ENCODE data around the gene MED22. TPM values are rescaled to one million over a fixed set of nuclear protein-coding genes. Genes with fewer than 3 reads are reported as not detected.

MED22 gene
- total RNA-seq, 1 experiment from 2014 or later = 32.6 TPM

- H3K4me1 Mint-ChIP-seq (ENCODE audit: insufficient read depth, unreplicated experiment) = peaks cover 34% of the 10 kb centered on the region
- H3K27ac Mint-ChIP-seq (ENCODE audit: low read depth, unreplicated experiment) = peak overlapping the region; percentile 70
- H3K9me3 Mint-ChIP-seq (ENCODE audit: unreplicated experiment) = no peaks in the 10 kb centered on the region
- TF ChIP-seq CTCF (IDR thresholded peaks at IDR 0.05; ENCODE audit: unreplicated experiment) = no peak
- POLR2A ChIA-PET = interaction anchor here (1.0 to 6.4 kb wide), 3 partner anchors 14 to 21 kb away, joined by 4 to 65 read pairs (median 5); partner anchors contain the start of genes MED22, RPL7A, SURF1 and SURF2
- intact Hi-C loops (cut with micrococcal nuclease) = no loop called here
- DNase-seq (ENCODE audit: unreplicated experiment) = no peak
- peaks cover 75% of the 10 kb centered on the region for H3K36me3 Mint-ChIP-seq (ENCODE audit: insufficient read depth, unreplicated experiment)
- CTCF ChIA-PET = no interaction called here
- BruUV-seq (replicated peaks) = no TSS peak
- no peaks in the 10 kb centered on the region for H3K27me3 Mint-ChIP-seq (ENCODE audit: insufficient read depth, unreplicated experiment)
- no peak overlapping the region for H3K4me3 Mint-ChIP-seq (ENCODE audit: unreplicated experiment)
Measured at GRCh38 chr9:133369422-133369821, 21.5 kb upstream of the MED22 start.

GRCh38 chr9:133368249-133368881 lies 20.4 kb upstream of the MED22 start:
- H3K4me1 Mint-ChIP-seq (ENCODE audit: insufficient read depth, unreplicated experiment) = peaks cover 33% of the 10 kb centered on the region
- ChIA-PET CTCF (no interaction called here), POLR2A (interaction anchor here (0.7 to 1.0 kb wide), 2 partner anchors 20 to 30 kb away, joined by 3 to 4 read pairs; partner anchors contain the start of genes MED22 and RPL7A)
- no peak overlapping the region for H3K4me3 Mint-ChIP-seq (ENCODE audit: unreplicated experiment)
- peaks cover 75% of the 10 kb centered on the region for H3K36me3 Mint-ChIP-seq (ENCODE audit: insufficient read depth, unreplicated experiment)
- no peak for TF ChIP-seq CTCF (IDR thresholded peaks at IDR 0.05; ENCODE audit: unreplicated experiment)
- BruUV-seq (replicated peaks) = no TSS peak
- no peak overlapping the region for H3K27ac Mint-ChIP-seq (ENCODE audit: low read depth, unreplicated experiment)
- H3K27me3 Mint-ChIP-seq (ENCODE audit: insufficient read depth, unreplicated experiment) = no peaks in the 10 kb centered on the region
- H3K9me3 Mint-ChIP-seq (ENCODE audit: unreplicated experiment) = no peaks in the 10 kb centered on the region
- intact Hi-C loops (cut with micrococcal nuclease) = no loop called here
- DNase-seq (ENCODE audit: unreplicated experiment) = no peak

- no peaks in the 10 kb centered on the region for H3K27me3 Mint-ChIP-seq (ENCODE audit: insufficient read depth, unreplicated experiment)
- H3K27ac Mint-ChIP-seq (ENCODE audit: low read depth, unreplicated experiment) = no peak overlapping the region
- ChIA-PET POLR2A (interaction anchor here (1.1 kb wide), 1 partner anchor 16 kb away, joined by 3 read pairs; no protein-coding TSS in a partner anchor), CTCF (no interaction called here)
- intact Hi-C loops (cut with micrococcal nuclease) = no loop called here
- BruUV-seq (replicated peaks) = no TSS peak
- no peak overlapping the region for H3K4me3 Mint-ChIP-seq (ENCODE audit: unreplicated experiment)
- no peak for TF ChIP-seq CTCF (IDR thresholded peaks at IDR 0.05; ENCODE audit: unreplicated experiment)
- H3K9me3 Mint-ChIP-seq (ENCODE audit: unreplicated experiment) = no peaks in the 10 kb centered on the region
- H3K36me3 Mint-ChIP-seq (ENCODE audit: insufficient read depth, unreplicated experiment) = peaks cover 75% of the 10 kb centered on the region
- no peak for DNase-seq (ENCODE audit: unreplicated experiment)
- peaks cover 33% of the 10 kb centered on the region for H3K4me1 Mint-ChIP-seq (ENCODE audit: insufficient read depth, unreplicated experiment)
Measured at GRCh38 chr9:133367778-133368177, 19.8 kb upstream of the MED22 start.

- ChIA-PET CTCF (interaction anchor here (1.0 to 1.4 kb wide), 2 partner anchors 10 to 33 kb away, joined by 3 read pairs; no protein-coding TSS in a partner anchor), POLR2A (interaction anchor here (1.1 to 2.5 kb wide), 3 partner anchors 8 to 16 kb away, joined by 3 to 8 read pairs (median 6); partner anchors contain the start of genes SURF1 and SURF2)
Measured at GRCh38 chr9:133367221-133367620, 19.3 kb upstream of the MED22 start.

More at GRCh38 chr9:133367221-133367620, 19.3 kb upstream of the MED22 start:
- TF ChIP-seq CTCF (IDR thresholded peaks at IDR 0.05; ENCODE audit: unreplicated experiment) = no peak
- no peak overlapping the region for H3K4me3 Mint-ChIP-seq (ENCODE audit: unreplicated experiment)
- H3K9me3 Mint-ChIP-seq (ENCODE audit: unreplicated experiment) = no peaks in the 10 kb centered on the region
- H3K36me3 Mint-ChIP-seq (ENCODE audit: insufficient read depth, unreplicated experiment) = peaks cover 75% of the 10 kb centered on the region
- intact Hi-C loops (cut with micrococcal nuclease) = no loop called here
- BruUV-seq (replicated peaks) = no TSS peak
- no peak overlapping the region for H3K27ac Mint-ChIP-seq (ENCODE audit: low read depth, unreplicated experiment)
- no peaks in the 10 kb centered on the region for H3K27me3 Mint-ChIP-seq (ENCODE audit: insufficient read depth, unreplicated experiment)
- H3K4me1 Mint-ChIP-seq (ENCODE audit: insufficient read depth, unreplicated experiment) = peaks cover 33% of the 10 kb centered on the region
- no peak for DNase-seq (ENCODE audit: unreplicated experiment)

Data from MCF 10A (cell line).